Endothelial cell of umbilical vein (primary cell): ENCODE measurements around the gene CMTM4.

Source experiments
- CTCF ChIP-seq, 2 donors: IDR thresholded peaks; 1 replicate in 1 of 2; 2 replicates in 1 of 2; pipeline ENCODE4 v1.5.1; 2011; ENCODE audit warnings: low read length in 2 of 2, mild to moderate bottlenecking in 2 of 2, moderate library complexity in 2 of 2, control low read depth in 1 of 2, inconsistent platforms in 1 of 2, low read depth in 1 of 2; ENCODE audit not compliant: insufficient read depth in 1 of 2; ENCODE audit errors: extremely low read depth in 1 of 2
- MYC ChIP-seq: IDR thresholded peaks from one replicate; pipeline ENCODE4 v1.6.1; 2011; ENCODE audit warnings: mild to moderate bottlenecking, low read depth, low read length
- POLR2AphosphoS5 ChIP-seq: IDR thresholded peaks from 2 replicates; pipeline ENCODE4 v1.6.1; 2012; ENCODE audit warnings: low read depth, mild to moderate bottlenecking, control low read depth, low read length, moderate library complexity; ENCODE audit not compliant: insufficient read depth

GRCh38 chr16:66712512-66712911, 16.0 kb upstream of the CMTM4 start:
- no peak for TF ChIP-seq CTCF (IDR thresholded peaks at IDR 0.05; ENCODE audit: extremely low read depth in 1 of 2, insufficient read depth in 1 of 2, low read depth in 1 of 2, low read length in 2 of 2)
- no peak for TF ChIP-seq POLR2AphosphoS5
- no peak for TF ChIP-seq MYC
